ENCODE results near the gene QRFP. TPM values are rescaled to one million over a fixed set of nuclear protein-coding genes. Genes with fewer than 3 reads are reported as not detected.

Gene QRFP
- total RNA-seq, 1 experiment from 2014 or later, result not detected

DNA sequence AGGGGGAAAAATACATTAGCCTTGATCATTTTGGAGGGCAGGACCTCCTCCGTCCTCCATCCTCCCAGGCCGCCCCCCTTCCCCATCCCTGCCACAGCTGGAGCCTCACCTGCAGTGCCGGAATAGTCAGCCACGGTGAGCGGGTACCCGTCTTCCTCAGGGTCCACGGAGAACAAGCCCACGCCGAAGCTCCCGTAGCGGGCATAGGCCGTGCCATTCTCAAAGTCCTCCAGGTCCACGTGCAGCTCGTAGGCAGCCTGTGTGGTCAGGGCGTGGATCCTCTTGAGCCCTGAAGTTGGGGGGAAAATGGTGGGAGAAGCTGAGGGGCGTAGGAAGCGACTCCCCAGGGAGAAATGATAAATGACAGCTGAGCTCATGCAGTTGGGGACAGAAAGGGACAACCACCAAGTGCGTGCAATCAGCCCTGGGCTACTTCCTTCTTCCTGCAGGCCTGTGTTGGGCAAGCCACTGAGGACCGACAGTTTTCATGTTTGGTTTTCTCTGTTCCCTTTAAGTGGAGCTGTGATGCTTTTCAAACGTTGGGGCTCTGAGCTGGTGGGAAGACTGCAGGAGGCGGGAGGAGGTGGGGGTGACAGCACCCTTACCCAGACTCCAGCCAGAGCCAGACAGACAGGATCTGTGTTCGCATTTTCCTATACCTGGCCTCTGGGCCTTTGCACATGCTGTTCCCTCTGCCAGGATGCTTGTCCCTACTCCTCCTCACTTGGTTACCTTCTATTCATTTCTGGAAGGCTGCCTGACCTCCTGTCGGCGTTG lies 8.7 kb upstream of the QRFP start:
- Histone ChIP-seq H3K9me3 (ENCODE audit: control insufficient read depth in 1 of 2, insufficient read depth in 1 of 2, low read depth in 1 of 2, low read length in 2 of 2) (no peaks in the 10 kb centered on the region), H3K27me3 (ENCODE audit: insufficient read depth, low read length) (no peaks in the 10 kb centered on the region), H3K4me2 (ENCODE audit: low read length) (no peak overlapping the region), H3K4me1 (ENCODE audit: control insufficient read depth in 1 of 2, insufficient read depth in 2 of 2, low read length in 2 of 2) (no peaks in the 10 kb centered on the region), H4K20me1 (ENCODE audit: insufficient read depth) (no peaks in the 10 kb centered on the region), H2AFZ (ENCODE audit: low read depth, low read length, poor library complexity, severe bottlenecking) (no peak overlapping the region), H3K9ac (ENCODE audit: low read length) (no peak overlapping the region), H3K27ac (ENCODE audit: low read depth, low read length) (no peak overlapping the region), H3K79me2 (ENCODE audit: insufficient read depth, low read length) (no peaks in the 10 kb centered on the region), H3K4me3 (replicated peaks in 1 of 2; ENCODE audit: low read depth in 1 of 2, low read length in 2 of 2) (no peak overlapping the region), H3K9me2 (ENCODE audit: insufficient read depth) (no peaks in the 10 kb centered on the region), H3K36me3 (ENCODE audit: control insufficient read depth in 1 of 2, insufficient read depth in 2 of 2, low read length in 2 of 2) (no peaks in the 10 kb centered on the region)
- POLR2A ChIA-PET, result no interaction called here
- CTCF ChIA-PET, result no interaction called here
- ATAC-seq (no peak), DNase-seq (ENCODE audit: low read depth, low spot score) (no peak)
- intact Hi-C loops (cut with micrococcal nuclease), result no loop called here
- RAD21 ChIA-PET (ENCODE audit: low non-redundant PET in 1 of 2, low total read pairs in 2 of 2, uncharacterized antibody in 2 of 2, unreplicated experiment in 2 of 2), result no interaction called here
- TF ChIP-seq CBX3 (IDR thresholded peaks at IDR 0.05; ENCODE audit: low read depth) (no peak), SP1 (IDR thresholded peaks at IDR 0.05; ENCODE audit: low read depth) (no peak), SRF (IDR thresholded peaks at IDR 0.05; ENCODE audit: low read depth) (no peak), FOSL1 (IDR thresholded peaks at IDR 0.05; ENCODE audit: low read depth) (no peak), EZH2phosphoT487 (IDR thresholded peaks at IDR 0.05; ENCODE audit: borderline replicate concordance) (no peak), TCF7L2 (IDR thresholded peaks at IDR 0.05; ENCODE audit: borderline replicate concordance, extremely low read depth, insufficient read depth, insufficient read length) (no peak), ELF1 (IDR thresholded peaks at IDR 0.05; ENCODE audit: borderline replicate concordance, low read depth) (no peak), SIN3A (IDR thresholded peaks at IDR 0.05; ENCODE audit: low read depth) (no peak), JUND (IDR thresholded peaks at IDR 0.05) (no peak), YY1 (IDR thresholded peaks at IDR 0.05; ENCODE audit: extremely low read depth, insufficient replicate concordance, low read depth, low read length) (no peak), ZNF274 (IDR thresholded peaks at IDR 0.05; ENCODE audit: low read depth, low read length) (no peak), EZH2 (IDR thresholded peaks at IDR 0.05) (no peak), POLR2AphosphoS5 (IDR thresholded peaks at IDR 0.05; ENCODE audit: low read depth, low read length) (no peak), RAD21 (IDR thresholded peaks at IDR 0.05; ENCODE audit: low read depth) (no peak)
- TF ChIP-seq, protein P1, sequence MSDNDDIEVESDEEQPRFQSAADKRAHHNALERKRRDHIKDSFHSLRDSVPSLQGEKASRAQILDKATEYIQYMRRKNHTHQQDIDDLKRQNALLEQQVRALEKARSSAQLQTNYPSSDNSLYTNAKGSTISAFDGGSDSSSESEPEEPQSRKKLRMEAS (IDR thresholded peaks at IDR 0.05), result no peak
- TF ChIP-seq, protein P2, sequence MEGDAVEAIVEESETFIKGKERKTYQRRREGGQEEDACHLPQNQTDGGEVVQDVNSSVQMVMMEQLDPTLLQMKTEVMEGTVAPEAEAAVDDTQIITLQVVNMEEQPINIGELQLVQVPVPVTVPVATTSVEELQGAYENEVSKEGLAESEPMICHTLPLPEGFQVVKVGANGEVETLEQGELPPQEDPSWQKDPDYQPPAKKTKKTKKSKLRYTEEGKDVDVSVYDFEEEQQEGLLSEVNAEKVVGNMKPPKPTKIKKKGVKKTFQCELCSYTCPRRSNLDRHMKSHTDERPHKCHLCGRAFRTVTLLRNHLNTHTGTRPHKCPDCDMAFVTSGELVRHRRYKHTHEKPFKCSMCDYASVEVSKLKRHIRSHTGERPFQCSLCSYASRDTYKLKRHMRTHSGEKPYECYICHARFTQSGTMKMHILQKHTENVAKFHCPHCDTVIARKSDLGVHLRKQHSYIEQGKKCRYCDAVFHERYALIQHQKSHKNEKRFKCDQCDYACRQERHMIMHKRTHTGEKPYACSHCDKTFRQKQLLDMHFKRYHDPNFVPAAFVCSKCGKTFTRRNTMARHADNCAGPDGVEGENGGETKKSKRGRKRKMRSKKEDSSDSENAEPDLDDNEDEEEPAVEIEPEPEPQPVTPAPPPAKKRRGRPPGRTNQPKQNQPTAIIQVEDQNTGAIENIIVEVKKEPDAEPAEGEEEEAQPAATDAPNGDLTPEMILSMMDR (IDR thresholded peaks at IDR 0.05 in 2 of 3, conservative IDR thresholded peaks at IDR 0.05 in 1 of 3; ENCODE audit: borderline replicate concordance in 1 of 3, insufficient read depth in 1 of 3, low read depth in 2 of 3, low read length in 2 of 3), result no peak
- TF ChIP-seq, protein P3, sequence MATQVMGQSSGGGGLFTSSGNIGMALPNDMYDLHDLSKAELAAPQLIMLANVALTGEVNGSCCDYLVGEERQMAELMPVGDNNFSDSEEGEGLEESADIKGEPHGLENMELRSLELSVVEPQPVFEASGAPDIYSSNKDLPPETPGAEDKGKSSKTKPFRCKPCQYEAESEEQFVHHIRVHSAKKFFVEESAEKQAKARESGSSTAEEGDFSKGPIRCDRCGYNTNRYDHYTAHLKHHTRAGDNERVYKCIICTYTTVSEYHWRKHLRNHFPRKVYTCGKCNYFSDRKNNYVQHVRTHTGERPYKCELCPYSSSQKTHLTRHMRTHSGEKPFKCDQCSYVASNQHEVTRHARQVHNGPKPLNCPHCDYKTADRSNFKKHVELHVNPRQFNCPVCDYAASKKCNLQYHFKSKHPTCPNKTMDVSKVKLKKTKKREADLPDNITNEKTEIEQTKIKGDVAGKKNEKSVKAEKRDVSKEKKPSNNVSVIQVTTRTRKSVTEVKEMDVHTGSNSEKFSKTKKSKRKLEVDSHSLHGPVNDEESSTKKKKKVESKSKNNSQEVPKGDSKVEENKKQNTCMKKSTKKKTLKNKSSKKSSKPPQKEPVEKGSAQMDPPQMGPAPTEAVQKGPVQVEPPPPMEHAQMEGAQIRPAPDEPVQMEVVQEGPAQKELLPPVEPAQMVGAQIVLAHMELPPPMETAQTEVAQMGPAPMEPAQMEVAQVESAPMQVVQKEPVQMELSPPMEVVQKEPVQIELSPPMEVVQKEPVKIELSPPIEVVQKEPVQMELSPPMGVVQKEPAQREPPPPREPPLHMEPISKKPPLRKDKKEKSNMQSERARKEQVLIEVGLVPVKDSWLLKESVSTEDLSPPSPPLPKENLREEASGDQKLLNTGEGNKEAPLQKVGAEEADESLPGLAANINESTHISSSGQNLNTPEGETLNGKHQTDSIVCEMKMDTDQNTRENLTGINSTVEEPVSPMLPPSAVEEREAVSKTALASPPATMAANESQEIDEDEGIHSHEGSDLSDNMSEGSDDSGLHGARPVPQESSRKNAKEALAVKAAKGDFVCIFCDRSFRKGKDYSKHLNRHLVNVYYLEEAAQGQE (IDR thresholded peaks at IDR 0.05; ENCODE audit: low read depth), result no peak
- TF ChIP-seq, protein P4, sequence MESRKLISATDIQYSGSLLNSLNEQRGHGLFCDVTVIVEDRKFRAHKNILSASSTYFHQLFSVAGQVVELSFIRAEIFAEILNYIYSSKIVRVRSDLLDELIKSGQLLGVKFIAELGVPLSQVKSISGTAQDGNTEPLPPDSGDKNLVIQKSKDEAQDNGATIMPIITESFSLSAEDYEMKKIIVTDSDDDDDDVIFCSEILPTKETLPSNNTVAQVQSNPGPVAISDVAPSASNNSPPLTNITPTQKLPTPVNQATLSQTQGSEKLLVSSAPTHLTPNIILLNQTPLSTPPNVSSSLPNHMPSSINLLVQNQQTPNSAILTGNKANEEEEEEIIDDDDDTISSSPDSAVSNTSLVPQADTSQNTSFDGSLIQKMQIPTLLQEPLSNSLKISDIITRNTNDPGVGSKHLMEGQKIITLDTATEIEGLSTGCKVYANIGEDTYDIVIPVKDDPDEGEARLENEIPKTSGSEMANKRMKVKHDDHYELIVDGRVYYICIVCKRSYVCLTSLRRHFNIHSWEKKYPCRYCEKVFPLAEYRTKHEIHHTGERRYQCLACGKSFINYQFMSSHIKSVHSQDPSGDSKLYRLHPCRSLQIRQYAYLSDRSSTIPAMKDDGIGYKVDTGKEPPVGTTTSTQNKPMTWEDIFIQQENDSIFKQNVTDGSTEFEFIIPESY (IDR thresholded peaks at IDR 0.05; ENCODE audit: extremely low read depth, insufficient replicate concordance, low read length), result no peak
- TF ChIP-seq, protein P5, sequence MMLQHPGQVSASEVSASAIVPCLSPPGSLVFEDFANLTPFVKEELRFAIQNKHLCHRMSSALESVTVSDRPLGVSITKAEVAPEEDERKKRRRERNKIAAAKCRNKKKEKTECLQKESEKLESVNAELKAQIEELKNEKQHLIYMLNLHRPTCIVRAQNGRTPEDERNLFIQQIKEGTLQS (IDR thresholded peaks at IDR 0.05), result no peak
- BruUV-seq (replicated peaks), result no TSS peak
